Loucy (cell line): Measurements from ENCODE around the gene NRP1.

ENCODE experiments used
- CTCF ChIP-seq: fragments of 200-600 bp; sonication (generic); conservative IDR thresholded peaks from 2 replicates; pipeline ENCODE4 v1.5.1; 2014; ENCODE audit warnings: mild to moderate bottlenecking, antibody characterized with exemption, low read length
- EZH2phosphoT487 ChIP-seq: fragments of 200-600 bp; IDR thresholded peaks from 2 replicates; pipeline ENCODE4 v1.6.1; 2018; ENCODE audit warnings: antibody characterized with exemption, mild to moderate bottlenecking, moderate library complexity, borderline replicate concordance

- TF ChIP-seq CTCF (no peak), EZH2phosphoT487 (no peak)
These were observed 153.5 kb downstream of the NRP1 start for GRCh38 chr10:33180921-33181320.
